HFFc6 (cell line): ENCODE results near the gene TMEM235. TPM values are rescaled to one million over a fixed set of nuclear protein-coding genes. Genes with fewer than 3 reads are reported as not detected.

Experiments used
- DNase-seq: peaks from one replicate; pipeline ENCODE4 v3.0.0-alpha.2; 2018
- H3K27ac Mint-ChIP-seq: 2 replicates; pipeline ENCODE4 v1.8.0; 2020; ENCODE audit warnings: mild to moderate bottlenecking, mixed read lengths
- H3K27me3 Mint-ChIP-seq: 2 replicates; pipeline ENCODE4 v1.8.0; 2021; ENCODE audit warnings: mild to moderate bottlenecking, moderate library complexity, mixed read lengths; ENCODE audit not compliant: insufficient read depth
- H3K36me3 Mint-ChIP-seq: 2 replicates; pipeline ENCODE4 v1.8.0; 2021; ENCODE audit warnings: low read depth, mixed read lengths
- H3K4me1 Mint-ChIP-seq: 2 replicates; pipeline ENCODE4 v1.8.0; 2020; ENCODE audit warnings: low read depth, mixed read lengths
- H3K4me3 Mint-ChIP-seq: 2 replicates; pipeline ENCODE4 v1.8.0; 2020; ENCODE audit warnings: mild to moderate bottlenecking, moderate library complexity, mixed read lengths
- H3K9me3 Mint-ChIP-seq: 2 replicates; pipeline ENCODE4 v1.8.0; 2020; ENCODE audit warnings: mild to moderate bottlenecking, mixed read lengths
- CTCF ChIP-seq: fragments of 200-600 bp; sonication (generic); IDR thresholded peaks from 2 replicates; pipeline ENCODE4 v1.5.0; 2021; ENCODE audit warnings: antibody characterized with exemption, mild to moderate bottlenecking
- total RNA-seq, 6 experiments: library from RNA; stranded (reverse); fragmentation: NEBNext Ultra II Directional; extraction: Animal tissue kit (Norgen Biotek cat#: 25700); gene quantifications; 2 replicates in 1 of 6; 3 replicates in 5 of 6; pipeline ENCODE4 v1.2.3, GENCODE V29; 2021

Gene TMEM235
- total RNA-seq, 6 experiments from 2014 or later: not detected

GRCh38 chr17:78202666-78203065 lies 28.8 kb upstream of the TMEM235 start:
- Mint-ChIP-seq H3K27ac (no peak overlapping the region), H3K36me3 (peaks cover 5% of the 10 kb centered on the region), H3K4me1 (peaks cover 5% of the 10 kb centered on the region), H3K27me3 (0 out of 2 replicates have a peak, but pooled peaks cover 2% of the 10 kb centered on the region), H3K9me3 (no peaks in the 10 kb centered on the region), H3K4me3 (no peak overlapping the region)
- no peak for TF ChIP-seq CTCF
- no peak for DNase-seq

GRCh38 chr17:78204387-78205123 lies 26.9 kb upstream of the TMEM235 start:
- Mint-ChIP-seq H3K4me1 (no peaks in the 10 kb centered on the region), H3K36me3 (peaks cover 5% of the 10 kb centered on the region), H3K4me3 (no peak overlapping the region), H3K27ac (no peak overlapping the region), H3K9me3 (no peaks in the 10 kb centered on the region), H3K27me3 (peaks cover 2% of the 10 kb centered on the region; the same call in 1 of the 2 replicates)
- DNase-seq: no peak
- TF ChIP-seq CTCF: no peak

- Mint-ChIP-seq H3K27ac (no peak overlapping the region), H3K36me3 (peaks cover 5% of the 10 kb centered on the region), H3K9me3 (no peaks in the 10 kb centered on the region), H3K27me3 (no peaks in the 10 kb centered on the region; the same call in 1 of the 2 replicates), H3K4me3 (no peak overlapping the region), H3K4me1 (no peaks in the 10 kb centered on the region)
- DNase-seq: no peak
- TF ChIP-seq CTCF: no peak
These were observed 26.2 kb upstream of the TMEM235 start for GRCh38 chr17:78205124-78205775.

- DNase-seq: no peak
- Mint-ChIP-seq H3K4me3 (no peak overlapping the region), H3K27me3 (peaks cover 2% of the 10 kb centered on the region), H3K9me3 (no peaks in the 10 kb centered on the region), H3K27ac (no peak overlapping the region), H3K36me3 (peaks cover 5% of the 10 kb centered on the region), H3K4me1 (no peaks in the 10 kb centered on the region)
- 0 out of 2 replicates have a peak, but pooled peaks have one; percentile 13 for TF ChIP-seq CTCF
These were observed 25.1 kb upstream of the TMEM235 start for GRCh38 chr17:78206298-78206697.

- Mint-ChIP-seq H3K27me3 (peaks cover 4% of the 10 kb centered on the region), H3K27ac (no peak overlapping the region), H3K4me3 (no peak overlapping the region), H3K4me1 (no peaks in the 10 kb centered on the region), H3K9me3 (no peaks in the 10 kb centered on the region), H3K36me3 (peaks cover 5% of the 10 kb centered on the region)
- no peak for TF ChIP-seq CTCF
- DNase-seq: no peak
These were observed 22.9 kb upstream of the TMEM235 start for GRCh38 chr17:78208486-78208885.
